Measurements from ENCODE around the gene GINS2.

GINS2 gene

GRCh38 chr16:85665373-85665740, 23.4 kb downstream of the GINS2 start:
- no peak for DNase-seq

DNA sequence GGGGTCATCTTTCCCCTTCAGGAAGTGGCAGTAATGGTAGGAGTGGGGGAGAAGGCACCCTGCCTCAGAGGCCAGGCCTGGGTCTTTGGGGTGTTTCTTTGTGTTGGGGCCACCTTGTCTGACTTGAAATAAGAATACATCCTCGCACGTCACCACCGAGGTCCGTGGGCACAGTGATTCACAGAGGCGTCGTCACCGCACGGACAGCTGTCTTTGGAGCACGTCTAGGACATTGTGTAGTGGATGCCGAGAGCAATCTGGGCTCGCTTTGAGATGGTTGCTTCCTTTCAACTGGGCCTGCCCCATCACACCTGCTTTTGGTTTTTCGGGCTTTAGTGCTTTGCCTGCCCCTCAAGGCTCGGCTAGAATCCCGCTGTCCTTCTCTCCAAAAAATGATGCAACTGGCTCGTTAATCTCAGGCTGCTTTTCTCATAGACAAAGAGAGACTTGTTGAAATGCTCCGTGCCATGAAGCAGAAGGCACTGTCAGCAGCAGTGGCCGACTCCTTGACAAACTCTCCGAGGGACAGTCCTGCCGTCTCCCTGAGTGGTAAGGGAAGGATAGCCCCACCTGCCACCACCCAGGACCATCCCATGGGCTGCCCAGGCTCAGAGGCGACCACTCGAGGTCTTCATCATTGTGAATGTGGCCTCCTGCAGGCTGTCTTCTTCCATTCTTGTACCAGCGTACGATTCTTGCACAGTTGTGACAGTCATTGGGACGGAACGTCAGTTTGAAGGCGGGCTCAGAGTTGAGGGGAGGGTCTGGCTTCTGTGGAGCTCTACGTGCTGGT, 24.0 kb downstream of the GINS2 start:
- DNase-seq, result no peak

DNA sequence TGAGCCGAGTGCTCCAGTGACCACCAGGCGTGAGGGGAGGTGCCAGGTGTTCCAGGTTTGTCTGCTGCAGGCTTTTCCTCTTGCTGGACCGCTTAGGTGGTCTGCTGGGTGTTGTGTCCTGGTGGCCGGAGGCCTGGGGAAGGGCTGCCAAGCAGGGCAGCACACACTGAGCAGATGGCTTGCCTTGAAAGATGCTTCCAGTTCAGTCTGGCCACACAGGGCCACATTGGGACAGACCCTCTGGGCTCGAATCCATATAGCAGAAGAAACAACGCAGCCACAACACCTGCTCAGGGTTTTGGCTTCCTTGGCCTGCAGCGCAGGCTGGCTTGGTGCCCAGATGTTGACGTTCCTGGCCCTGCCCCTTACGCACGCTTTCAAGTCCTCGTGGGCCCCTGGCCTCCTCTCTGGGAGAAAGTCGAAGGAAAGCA, 24.8 kb downstream of the GINS2 start:
- DNase-seq, result peak; percentile 84 to 87

DNA sequence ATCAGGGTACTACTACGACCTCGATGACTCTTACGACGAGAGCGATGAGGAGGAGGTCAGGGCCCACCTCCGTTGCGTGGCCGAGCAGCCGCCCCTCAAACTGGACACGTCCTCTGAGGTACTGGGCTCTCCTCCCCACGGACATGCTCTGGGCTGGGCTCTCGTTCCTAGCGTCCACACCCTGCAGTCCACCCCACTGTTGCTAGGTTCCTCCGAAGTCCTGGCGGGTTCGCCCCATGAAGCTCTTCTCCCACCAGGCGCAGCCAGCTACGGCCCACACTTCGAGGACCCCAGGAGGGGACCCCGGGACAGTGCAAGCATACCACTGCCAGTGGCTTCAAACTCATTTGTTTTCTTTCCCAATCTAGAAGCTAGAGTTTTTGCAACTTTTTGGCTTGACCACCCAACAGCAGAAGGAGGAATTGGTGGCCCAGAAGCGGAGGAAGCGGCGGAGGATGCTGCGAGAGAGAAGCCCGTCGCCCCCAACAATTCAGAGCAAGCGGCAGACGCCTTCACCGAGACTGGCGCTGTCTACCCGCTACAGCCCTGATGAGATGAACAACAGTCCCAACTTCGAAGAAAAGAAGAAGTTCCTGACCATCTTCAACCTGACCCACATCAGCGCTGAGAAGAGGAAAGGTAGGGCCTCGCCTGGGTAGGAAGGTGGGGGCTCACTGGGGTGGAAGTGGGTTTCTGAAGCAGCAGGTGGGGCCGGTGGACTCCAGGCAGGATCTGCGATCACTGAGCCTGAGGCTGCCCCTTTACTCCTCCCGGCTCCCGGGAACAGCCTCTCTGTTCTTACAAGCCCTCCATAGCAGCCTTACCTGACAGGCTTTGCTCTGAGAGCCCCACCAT, 25.6 kb downstream of the GINS2 start:
- no peak for DNase-seq

DNA sequence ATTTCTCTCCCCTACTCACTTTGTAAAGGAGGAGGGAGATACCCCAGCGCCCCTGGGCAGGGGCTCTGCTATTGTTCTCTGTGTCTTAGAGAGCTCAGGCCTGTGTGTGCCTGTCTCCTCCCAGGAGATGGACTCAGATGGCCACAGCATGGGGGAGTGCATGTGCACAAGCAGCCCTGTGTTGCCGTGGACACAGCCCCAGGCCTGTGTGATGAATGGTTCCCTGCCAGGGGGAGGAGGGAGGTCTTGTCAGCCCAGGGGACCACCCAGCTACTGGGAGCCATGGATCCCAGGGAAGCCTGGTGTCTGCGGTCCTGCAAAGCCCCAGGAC, 26.3 kb downstream of the GINS2 start:
- DNase-seq, result no peak

- DNase-seq, result no peak
These were observed 26.8 kb downstream of the GINS2 start for GRCh38 chr16:85661740-85662481.

DNA sequence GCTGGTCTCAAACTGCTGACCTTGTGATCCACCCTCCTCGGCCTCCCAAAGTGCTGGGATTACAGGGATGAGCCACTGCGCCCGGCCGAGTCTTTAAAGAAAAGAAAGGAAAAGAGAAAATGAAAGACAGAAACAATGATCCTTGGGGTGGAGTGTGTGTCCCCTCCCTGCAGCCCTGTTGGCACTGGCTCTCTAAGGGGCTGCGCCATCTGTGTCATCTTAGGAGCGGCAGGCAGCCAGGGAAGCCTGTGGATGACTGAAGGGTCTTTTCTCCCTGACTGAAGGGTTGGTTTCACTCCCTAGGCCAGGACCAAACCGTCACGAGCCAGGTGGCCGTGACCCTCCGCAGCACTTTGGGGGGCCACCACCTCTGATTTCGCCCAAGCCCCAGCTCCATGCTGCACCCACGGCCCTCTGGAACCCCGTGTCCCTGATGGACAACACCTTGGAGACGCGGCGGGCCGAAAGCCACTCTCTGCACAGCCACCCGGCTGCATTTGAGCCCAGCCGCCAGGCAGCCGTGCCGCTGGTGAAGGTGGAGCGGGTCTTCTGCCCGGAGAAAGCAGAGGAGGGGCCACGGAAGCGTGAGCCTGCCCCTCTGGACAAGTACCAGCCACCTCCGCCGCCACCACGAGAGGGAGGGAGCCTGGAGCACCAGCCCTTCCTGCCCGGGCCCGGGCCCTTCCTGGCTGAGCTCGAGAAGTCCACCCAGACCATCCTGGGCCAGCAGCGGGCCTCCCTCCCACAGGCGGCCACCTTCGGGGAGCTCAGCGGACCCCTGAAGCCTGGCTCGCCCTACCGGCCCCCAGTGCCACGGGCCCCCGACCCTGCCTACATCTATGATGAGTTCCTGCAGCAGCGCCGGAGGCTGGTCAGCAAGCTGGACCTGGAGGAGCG, 27.7 kb downstream of the GINS2 start:
- DNase-seq, result no peak

DNA sequence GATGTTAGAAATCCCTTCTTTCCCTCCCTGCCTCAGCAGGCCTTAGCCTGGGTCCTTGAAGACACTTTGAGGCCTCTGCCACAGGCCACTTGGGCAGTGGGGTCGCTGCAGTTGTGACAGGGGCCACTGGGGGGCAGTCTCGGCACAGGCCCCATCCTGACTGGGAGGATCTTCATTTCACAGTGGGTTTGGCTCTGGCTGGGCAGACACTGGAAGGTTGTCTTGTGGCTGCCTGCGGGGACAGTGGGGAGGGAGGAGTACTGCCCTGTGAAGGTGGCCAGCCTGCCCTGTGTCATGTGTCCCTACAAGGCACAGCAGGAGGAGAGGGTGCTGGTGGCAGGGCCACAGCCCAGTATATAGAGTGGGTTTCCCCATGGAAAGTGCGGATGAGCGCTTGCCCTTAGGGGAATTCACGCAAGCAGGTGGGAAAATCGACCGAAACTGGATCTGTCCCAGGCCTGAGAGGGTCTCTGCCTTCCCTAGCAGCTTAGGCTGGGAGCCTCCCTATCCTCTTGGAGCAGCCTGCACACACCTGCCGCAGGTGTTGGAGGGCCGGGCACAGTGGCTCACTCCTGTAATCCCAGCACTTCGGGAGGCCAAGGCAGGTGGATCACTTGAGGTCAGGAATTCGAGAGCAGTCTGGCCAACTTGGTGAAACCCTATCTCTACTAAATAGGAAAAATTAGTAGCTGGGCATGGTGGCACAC, 28.8 kb downstream of the GINS2 start:
- peak; percentile 63 to 64 for DNase-seq

- DNase-seq, result no peak
These were observed 29.4 kb downstream of the GINS2 start for GRCh38 chr16:85659336-85659735.

DNA sequence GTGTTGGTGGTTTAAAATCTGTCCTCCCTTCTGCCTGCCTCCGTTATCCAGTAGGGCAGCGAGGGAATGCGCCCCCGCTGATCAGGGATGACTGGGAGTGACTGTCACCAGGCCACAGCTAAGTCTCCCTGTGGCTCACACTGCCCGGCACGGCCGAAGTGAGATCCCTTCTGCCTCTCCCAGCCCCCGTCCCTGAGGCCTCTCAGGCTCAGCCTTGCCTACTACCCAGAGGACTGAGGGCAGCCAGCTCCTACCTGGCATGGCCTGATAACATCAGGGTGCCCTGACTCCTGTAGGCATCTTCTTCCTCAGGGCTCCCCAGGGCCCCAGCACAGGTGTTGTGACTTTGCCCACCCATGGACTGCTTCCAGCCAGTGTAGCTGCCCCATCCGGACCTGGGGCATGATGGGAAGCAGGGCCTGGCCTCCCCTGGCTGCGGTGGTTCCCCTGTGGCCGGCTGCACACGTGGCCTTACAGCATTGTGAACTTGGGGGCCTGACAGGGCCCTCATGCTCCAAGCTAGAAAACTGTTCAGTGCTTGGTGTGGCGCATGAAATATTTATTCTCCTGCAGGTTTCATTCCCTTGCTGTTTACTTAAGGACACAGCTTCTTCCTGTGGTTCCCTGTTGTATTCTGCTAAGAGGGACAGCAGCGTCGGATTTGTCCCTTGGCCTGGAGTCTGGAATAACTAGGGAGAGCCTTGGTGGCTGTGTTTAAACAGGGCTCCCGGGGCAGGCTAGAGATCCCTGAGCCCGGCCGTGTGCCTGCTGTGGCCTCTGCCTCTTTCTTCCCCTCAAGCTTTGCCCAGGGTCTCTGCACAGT, 30.0 kb downstream of the GINS2 start:
- DNase-seq, result no peak

GRCh38 chr16:85657996-85658395, 30.8 kb downstream of the GINS2 start:
- no peak for DNase-seq

DNA sequence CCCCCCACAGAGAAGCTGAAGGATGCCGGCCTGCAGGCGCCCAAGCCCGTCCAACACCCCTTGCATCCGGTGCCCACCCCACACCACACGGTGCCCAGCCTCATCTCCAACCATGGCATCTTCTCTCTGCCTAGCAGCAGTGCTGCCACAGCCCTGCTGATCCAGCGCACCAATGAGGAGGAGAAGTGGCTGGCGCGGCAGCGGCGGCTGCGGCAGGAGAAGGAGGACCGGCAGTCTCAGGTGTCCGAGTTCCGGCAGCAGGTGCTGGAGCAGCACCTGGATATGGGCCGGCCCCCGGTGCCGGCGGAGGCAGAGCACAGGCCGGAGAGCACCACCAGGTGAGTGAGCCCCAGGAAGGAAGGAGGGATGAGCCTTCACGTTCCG, 31.5 kb downstream of the GINS2 start:
- DNase-seq, result no peak

GRCh38 chr16:85656351-85657266, 32.1 kb downstream of the GINS2 start:
- no peak for DNase-seq

DNA sequence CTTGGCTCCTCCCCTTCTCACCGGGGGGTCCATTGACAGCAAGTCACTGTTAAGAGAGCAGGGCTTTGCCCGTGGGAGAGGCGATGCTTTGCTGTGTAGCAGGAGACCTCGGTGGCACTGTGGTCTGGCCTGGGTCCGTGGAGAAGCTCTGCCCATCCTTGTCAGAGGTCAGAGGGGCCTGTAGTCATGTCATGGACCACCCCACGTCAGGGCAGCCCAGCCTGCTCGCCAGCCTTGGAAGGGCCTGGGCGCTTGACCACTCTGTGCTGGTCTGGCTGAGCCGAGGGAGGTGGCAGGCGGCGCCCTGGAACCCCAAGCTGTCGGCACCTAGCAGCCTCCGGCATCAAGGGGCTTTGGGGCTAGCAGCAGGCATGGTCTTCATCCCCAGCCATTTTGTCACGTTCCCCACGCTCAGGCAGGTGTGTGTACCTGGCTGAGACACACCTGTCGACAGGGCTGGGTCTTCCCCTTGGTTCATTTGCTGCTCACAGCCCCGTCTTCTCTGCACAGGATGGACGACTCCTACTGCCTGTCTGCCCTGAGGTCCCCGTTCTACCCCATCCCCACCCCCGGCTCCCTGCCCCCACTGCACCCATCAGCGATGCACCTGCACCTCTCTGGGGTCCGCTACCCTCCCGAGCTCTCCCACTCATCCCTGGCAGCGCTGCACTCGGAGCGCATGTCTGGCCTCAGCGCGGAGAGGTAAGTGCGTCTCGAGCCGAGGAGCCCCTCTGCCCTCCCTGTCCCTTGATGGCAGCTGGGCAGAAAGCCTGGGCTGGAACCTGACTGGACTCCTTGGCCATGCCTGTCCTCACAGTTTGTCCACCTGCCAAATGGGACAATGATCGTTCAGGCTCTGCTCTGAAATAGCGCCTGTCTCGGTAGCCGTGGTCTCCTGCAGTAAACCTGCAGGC, 33.3 kb downstream of the GINS2 start:
- DNase-seq, result no peak

- no peak for DNase-seq
These were observed 34.3 kb downstream of the GINS2 start for GRCh38 chr16:85654251-85655095.

GRCh38 chr16:85653290-85653891, 35.4 kb downstream of the GINS2 start:
- DNase-seq, result no peak

Data from SHP77 (cell line).